Caki2 (cell line): Measurements from ENCODE around the gene WDR37. TPM values are rescaled to one million over a fixed set of nuclear protein-coding genes. Genes with fewer than 3 reads are reported as not detected.
"Not testable (repeated sequence)": the region's sequence is repeated elsewhere in the genome, so short reads cannot be mapped to it uniquely, and the experiment has no call there.

Experiments used
- DNase-seq: peaks from one replicate; pipeline ENCODE4 v3.0.0-alpha.2; 2015; ENCODE audit warnings: low read depth
- in situ Hi-C: cut with HindIII; loops from 2 replicates; pipeline ENCODE4 v1.10.0; 2016; ENCODE audit warnings: low sequenced_read_pairs, low pct_unique_long_range_greater_than_20kb, mixed read lengths
- total RNA-seq: library from RNA; depleted of rRNA; stranded (reverse); fragments of >200 nt; shearing (Covaris generic); gene quantifications from 2 replicates; pipeline ENCODE4 v1.2.3, GENCODE V29; 2014; ENCODE audit warnings: low replicate concordance; rRNA removed

Gene WDR37, protein sequence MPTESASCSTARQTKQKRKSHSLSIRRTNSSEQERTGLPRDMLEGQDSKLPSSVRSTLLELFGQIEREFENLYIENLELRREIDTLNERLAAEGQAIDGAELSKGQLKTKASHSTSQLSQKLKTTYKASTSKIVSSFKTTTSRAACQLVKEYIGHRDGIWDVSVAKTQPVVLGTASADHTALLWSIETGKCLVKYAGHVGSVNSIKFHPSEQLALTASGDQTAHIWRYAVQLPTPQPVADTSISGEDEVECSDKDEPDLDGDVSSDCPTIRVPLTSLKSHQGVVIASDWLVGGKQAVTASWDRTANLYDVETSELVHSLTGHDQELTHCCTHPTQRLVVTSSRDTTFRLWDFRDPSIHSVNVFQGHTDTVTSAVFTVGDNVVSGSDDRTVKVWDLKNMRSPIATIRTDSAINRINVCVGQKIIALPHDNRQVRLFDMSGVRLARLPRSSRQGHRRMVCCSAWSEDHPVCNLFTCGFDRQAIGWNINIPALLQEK
- total RNA-seq, result 2.3 and 5.4 TPM in 2 replicates

DNA sequence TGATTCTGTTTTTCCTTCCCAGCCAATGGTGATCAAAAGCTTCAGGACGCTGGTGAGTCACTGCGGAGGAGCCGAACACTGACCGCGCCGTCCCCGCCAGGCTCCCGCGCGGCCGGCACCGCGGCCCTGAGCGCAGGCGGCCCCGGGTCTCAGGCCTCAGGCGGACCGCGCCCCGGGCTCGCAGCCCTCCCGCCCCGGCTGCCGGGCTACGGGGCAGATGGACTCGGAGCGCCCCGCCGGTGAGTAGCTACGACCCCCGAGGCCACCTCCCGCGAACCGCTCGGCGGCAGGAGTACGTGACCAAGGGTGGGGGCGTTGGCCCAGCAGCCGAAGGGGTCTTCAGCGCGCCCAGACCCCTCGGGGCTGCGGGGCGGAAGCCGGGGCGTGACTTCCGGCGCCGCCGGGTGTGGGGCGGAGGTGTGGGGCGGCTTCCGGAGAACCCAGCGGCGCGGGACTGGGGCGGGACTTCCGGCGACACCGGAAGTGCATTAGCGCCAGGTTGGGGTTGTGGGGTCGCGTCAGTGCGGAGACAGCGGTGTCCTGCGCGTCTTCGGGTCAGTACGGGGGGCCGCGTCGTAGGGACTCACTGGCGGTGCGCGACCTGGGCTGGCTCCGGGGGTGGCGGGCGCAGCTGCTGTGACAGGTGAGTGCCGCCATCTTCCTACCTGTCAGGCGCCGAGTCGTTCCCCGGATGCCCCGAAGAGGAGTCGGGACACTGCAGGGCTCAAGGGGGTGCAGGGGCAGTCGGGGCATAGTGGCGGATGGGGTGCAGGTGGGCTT, at the start of gene WDR37:
Gene WDR37 (plus strand): TSS at position 60 of the 780 bp plus-strand sequence. CDS start 15,771 bp downstream, outside the sequence.
- in situ Hi-C loops, result no loop called here
- peak; percentile 86 for DNase-seq

DNA sequence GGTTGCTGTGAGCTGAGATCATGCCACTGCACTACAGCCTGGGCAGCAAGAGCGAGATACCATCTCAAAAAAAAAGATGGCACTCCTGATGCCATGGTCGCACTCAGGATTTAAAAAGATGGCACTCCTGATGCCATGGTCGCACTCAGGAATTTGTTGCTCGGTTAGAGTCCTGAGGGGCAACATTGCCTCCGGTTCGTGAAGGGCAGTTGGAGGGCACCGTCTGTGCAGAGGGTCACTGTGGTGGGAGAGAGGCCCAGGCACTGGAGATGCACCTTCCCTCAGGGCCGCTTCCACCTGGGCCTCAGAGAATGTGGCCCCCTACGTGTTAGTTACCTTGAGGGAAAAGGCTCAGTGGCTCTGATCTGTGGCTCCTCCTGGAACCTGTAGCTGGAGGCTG, 49.6 kb upstream of the WDR37 start:
- in situ Hi-C loops, result no loop called here
- DNase-seq, result no peak

DNA sequence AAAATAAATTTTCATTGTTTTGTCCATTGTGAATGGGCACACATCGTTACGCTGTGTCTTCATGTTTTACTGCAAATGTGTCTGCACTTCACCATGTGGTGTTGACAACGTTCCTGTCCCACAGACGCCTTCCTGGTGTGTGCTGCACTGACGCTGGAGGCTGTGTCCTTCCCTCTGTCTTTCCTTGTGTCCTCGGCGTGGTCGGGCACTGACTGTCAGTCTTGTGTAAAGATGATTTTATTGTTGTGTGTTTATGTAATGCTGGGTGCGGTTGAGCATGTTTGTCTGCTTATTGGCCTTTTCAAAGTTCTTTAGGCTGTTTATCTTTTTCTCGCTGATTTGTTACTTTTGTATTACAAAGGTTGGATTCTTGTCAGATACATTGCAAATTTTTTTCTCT, 48.6 kb upstream of the WDR37 start:
- no peak for DNase-seq
- in situ Hi-C loops, result no loop called here

DNA sequence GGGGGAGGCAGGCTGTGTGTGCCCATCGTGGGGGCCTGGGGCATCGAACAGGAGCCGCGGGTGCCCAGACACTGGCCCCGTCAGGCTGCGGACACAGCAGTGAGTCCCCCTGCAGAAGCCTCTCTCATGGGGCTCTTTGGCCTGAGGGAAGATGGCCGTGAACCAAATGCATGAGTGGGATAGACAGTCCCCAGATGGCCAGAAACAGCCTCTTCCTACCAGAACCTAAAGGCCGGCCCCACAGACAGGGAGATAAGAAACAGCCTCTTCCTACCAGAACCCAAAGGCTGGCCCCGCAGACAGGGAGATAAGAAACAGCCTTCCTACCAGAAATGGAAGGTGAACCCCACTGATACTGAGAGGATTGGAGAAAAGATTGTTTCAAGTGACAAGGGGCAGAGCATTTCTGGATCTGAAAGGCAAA, 47.1 kb upstream of the WDR37 start:
- in situ Hi-C loops, result no loop called here
- no peak for DNase-seq

DNA sequence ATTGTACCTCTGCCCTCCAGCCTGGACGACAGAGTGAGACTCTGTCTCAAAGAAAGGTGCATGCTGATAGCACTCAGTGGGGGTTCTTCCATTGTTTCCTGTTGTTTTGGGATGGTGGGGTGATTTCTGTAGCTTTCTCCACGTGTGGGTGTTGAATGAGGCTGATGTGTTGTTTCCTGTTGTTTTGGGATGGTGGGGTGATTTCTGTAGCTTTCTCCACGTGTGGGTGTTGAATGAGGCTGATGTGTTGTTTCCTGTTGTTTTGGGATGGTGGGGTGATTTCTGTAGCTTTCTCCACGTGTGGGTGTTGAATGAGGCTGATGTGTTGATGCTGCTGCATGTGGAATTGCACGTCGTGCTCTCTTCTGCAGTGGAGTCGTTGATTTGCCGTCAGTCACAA, 46.2 kb upstream of the WDR37 start:
- DNase-seq, in situ Hi-C loops: not testable (repeated sequence)

DNA sequence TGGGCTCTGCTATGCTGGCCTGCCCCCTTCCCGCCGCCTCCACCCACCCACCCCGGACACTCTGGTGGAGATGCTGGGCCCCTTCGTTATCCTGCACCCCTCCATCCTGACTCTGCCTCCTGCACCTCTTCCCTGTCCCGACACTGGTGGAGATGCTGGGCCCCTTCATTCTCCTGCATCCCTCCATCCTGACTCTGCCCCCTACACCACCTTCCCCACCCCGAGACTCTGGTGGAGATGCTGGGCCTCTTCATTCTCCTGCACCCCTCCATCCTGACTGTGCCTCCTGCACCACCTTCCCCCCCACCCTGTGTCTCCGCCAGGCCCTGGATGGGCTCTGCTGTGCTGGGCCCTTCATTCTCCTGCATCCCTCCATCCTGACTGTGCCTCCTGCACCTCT, 45.5 kb upstream of the WDR37 start:
- in situ Hi-C loops, result no loop called here
- no peak for DNase-seq

DNA sequence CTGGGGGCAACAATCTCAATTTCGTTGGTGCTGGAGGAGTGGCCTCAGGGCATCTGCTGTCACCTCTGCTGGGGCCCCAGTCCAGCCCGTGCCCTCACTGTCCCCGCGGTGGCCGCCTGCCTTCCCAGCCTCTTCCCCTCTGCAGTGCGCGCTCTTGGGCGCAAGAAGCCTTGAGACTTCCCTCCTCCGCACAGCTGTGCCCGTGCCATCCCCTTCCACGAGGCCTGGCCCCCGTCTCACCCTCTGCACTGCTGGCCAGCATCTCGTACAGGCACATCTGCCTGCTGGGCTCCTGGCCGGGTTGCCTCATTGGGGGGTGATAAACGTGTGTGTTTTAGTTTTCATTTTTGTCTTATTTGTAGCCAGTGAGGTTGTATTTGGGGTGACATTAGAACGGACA, 44.5 kb upstream of the WDR37 start:
- no peak for DNase-seq
- in situ Hi-C loops, result no loop called here

DNA sequence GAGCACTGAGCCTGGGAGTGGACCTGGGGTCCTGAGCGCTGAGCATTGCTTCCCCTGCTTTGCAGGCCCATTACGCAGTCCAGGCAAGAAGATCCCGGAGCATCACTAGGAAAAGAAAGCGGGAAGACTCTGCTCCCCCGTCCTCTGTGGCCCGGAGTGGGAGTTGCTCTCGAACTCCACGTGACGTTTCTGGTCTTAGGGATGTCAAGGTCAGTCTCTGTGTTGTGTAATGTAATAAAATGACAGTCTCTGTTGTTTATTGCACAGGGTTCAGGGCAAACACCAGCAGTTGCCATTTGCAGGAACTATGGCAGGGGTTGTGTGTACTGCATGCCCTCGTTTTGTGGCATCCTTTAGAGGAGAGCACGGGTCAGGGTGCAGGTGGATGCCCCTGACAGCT, 40.5 kb upstream of the WDR37 start:
- in situ Hi-C loops, result no loop called here
- DNase-seq, result no peak

DNA sequence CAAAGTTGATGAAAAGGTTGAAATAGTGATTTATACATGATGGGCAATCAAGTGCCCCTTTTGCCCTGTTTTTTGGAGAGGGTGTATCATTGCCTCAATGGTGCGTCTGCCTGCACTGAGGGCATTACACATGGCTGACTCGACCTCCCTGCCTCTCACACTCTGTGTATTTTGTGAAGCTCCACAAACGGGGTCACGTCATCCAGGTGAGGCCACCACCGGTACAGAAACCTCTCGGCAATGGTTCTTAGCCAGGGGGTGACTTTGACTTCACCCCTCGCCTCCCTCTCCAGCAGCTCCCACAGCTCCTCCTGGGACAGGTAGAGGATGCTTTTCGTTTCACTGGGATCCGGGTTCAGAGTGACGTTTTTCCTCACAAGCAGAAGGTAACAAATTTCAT, 36.8 kb upstream of the WDR37 start:
- no peak for DNase-seq
- in situ Hi-C loops, result no loop called here

DNA sequence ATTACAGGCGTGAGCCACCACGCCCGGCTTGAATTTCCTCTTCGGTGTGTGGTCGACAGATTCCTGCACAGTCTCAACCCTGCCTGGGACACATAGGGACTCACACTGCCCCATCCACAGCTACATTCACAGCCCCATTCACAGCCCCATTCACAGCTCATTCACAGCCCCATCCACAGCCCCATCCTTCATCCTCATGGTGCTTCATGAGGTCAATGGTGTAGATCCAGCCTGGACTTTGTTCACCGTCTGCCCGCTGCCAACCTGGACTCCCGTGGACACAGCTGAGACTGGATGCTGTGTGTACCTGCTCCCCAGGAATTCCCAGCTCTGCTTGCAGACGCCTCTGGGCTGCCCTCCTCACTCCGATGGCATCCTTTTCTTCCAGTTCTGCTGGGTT, 35.7 kb upstream of the WDR37 start:
- DNase-seq, result no peak
- in situ Hi-C loops, result no loop called here

DNA sequence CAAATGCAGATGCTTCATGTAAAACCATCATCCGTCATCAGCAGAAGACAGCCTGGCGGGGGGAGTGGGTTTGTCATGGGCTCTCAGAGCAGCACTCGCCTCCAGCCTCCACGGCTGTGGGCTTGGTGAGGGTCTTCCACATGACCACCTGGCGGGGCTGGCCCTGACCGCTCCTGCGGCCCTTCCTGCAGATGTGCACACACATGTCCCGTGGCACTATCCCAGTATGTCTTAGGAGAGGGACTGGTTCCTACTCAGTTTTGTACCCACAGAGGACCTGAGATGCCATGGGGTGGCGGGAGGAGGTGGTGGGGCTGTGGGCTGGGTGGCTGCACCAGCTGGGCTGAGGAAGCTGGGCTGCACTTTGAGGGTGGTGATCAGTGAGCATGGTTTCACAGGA, 35.2 kb upstream of the WDR37 start:
- in situ Hi-C loops, result no loop called here
- no peak for DNase-seq

DNA sequence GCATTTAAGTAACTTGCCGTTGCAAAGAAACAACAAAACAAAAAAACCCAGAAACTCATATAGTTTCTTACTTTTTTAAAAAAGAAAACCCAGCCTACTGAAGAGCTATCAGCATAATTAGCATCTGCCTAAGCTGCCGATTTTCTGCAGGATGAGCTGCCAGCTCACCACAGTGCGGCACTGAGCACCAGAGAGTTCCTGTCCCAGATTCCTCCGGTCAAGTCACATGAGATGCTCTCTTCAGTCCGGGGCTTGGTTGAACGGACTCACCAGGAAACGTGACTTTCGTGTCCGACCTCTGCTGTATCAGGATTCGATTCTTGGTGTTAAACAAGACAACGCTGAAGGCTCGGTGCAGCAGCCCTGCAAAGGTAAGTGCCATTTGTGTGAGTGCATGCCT, 33.8 kb upstream of the WDR37 start:
- no peak for DNase-seq

DNA sequence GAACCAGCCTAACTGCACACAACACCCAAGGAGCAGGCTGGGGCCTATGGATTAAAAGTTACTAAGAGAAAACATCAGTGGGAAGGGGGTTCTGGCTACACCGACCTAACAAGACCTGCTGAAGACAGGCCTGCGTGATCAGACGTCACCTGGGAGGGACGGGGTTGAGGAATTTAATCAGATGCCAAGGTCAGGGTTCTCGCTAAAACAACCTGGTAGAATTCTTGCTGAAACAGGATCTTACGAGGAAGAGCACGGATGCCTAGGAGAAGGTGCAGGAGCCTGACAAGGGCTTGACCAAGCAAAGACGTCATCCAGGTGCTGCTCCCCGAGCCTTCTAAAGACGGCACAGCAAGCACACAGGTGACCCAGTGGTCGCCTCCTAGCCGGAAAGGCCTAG, 32.1 kb upstream of the WDR37 start:
- DNase-seq, result no peak
- in situ Hi-C loops, result no loop called here

More for the DNA sequence above, 33.8 kb upstream of the WDR37 start:
- in situ Hi-C loops, result no loop called here

DNA sequence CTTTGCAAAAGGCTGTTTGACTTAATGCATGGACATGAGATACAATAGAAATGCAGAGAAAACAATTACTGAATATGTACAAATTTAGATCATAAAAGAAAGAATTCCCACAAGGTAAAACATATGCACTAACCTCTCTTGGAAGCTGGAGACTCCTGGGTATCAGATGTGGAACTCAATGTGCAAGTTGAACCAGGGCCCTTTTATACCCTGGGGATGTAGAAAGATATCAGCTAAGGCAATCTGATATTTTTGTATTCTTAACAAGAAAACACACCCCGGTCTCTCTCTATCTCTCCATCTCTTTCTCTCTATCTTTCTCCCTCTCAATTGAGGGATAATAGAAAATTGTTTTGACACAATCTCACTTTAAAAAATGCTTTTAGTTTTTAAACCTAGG, 30.5 kb upstream of the WDR37 start, which contains the start of gene IDI2:
Gene IDI2 (minus strand): TSS at position 177 of the 400 bp plus-strand sequence. CDS start 1,136 bp downstream, outside the sequence.
- in situ Hi-C loops, result no loop called here

DNA sequence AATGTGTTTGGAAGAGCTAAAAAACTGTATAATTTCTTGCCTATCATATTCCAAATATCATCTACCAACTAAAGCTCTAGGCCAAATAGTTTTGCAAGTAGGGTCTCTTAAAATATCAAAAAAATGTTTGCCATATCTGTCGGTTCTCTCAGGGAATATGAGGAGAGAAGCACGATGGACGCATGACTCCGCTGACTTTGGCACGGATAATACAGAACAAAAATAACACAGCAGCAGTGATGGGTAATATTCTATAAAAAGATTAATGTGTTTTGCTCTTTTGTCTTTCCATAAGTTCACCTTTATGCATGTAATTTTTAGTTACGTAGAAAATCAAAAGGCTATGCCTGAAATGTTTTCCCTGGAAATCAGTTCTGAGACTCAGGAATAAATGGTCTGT, 29.6 kb upstream of the WDR37 start:
- no peak for DNase-seq
- in situ Hi-C loops, result no loop called here

More for the DNA sequence above, 30.5 kb upstream of the WDR37 start, which contains the start of gene IDI2:
- no peak for DNase-seq

DNA sequence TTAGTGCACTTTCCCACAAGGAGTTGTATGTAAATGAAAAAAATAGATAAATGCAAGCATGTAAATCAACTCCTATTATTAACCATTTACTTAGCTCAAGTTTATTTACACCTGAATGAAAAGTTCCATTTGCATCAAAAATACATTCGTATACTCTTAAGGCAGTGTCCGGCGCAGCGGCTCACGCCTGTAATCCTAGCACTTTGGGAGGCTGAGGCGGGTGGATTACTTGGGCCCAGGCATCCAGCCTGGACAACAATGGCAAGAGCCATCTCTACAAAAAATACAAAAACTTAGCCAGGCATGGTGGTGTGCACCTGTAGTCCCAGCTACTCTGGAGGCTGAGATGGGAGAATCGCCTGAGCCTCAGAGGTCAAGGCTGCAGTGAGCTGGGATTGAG, 26.3 kb upstream of the WDR37 start:
- DNase-seq, result no peak
- in situ Hi-C loops, result no loop called here

DNA sequence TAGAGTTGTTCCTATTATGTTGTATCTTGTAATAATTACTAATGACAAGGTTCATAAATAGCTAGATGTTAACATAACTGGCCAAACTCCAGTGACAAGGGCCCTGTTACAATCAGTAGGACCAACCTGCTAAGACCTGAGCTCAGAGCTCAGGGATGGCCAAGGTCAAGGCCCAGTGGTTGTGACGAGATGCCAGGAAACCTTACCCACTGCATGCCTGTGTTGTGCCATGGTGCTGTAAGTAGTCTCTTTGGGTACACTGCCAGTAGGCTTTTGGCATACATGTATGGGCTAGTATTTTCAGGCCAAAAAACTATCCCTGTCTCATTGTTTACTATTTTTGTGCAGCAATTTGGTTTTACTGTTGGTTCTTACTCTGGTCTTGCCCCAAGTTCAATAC, 22.6 kb upstream of the WDR37 start:
- in situ Hi-C loops, result no loop called here

DNA sequence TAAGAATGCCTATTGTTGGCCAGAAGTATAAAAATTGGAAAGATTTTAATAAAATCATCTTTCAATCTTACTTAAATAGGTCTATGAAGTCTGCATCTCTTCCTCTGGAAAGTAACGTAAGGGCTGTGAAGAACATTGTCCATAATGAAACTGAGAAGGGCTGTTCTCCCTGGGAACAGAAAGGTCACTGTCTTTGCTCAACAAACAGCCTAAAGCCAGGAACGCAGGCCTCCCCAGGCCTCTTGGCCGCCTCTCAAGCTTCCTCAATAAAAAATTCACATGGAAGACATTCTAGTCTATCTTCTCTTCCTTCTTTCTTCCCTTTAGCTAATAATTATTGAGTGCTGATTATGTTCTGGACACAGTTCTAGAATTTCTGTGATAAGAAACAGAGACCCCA, 21.4 kb upstream of the WDR37 start:
- in situ Hi-C loops, result no loop called here
- DNase-seq, result no peak

More for the DNA sequence above, 22.6 kb upstream of the WDR37 start:
- no peak for DNase-seq

DNA sequence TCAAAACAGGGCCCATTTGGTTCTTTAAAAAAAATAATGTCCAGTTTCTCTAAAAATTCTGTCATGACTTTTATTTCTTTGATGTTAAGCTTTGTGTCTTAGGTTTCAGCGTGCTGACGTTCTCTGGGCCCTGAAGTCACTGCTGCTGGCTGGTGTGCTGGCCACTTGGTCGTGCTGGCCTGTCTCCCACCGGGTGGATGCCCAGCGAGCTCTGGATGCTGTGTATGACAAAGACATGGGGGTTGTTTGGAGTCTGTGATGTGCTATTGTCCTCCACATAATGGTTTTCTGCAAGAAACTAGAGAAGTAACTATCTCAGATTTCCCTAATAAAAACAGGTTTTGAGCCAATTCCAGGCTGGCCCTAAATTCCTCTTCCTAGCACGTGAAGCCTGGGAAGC, 21.0 kb upstream of the WDR37 start:
- DNase-seq, result no peak
- in situ Hi-C loops, result no loop called here
